ENCODE measurements around the gene RAP1GAP2. TPM values are rescaled to one million over a fixed set of nuclear protein-coding genes. Genes with fewer than 3 reads are reported as not detected.

The RAP1GAP2 gene
- total RNA-seq, 1 experiment from 2014 or later = 72.8 TPM

DNA sequence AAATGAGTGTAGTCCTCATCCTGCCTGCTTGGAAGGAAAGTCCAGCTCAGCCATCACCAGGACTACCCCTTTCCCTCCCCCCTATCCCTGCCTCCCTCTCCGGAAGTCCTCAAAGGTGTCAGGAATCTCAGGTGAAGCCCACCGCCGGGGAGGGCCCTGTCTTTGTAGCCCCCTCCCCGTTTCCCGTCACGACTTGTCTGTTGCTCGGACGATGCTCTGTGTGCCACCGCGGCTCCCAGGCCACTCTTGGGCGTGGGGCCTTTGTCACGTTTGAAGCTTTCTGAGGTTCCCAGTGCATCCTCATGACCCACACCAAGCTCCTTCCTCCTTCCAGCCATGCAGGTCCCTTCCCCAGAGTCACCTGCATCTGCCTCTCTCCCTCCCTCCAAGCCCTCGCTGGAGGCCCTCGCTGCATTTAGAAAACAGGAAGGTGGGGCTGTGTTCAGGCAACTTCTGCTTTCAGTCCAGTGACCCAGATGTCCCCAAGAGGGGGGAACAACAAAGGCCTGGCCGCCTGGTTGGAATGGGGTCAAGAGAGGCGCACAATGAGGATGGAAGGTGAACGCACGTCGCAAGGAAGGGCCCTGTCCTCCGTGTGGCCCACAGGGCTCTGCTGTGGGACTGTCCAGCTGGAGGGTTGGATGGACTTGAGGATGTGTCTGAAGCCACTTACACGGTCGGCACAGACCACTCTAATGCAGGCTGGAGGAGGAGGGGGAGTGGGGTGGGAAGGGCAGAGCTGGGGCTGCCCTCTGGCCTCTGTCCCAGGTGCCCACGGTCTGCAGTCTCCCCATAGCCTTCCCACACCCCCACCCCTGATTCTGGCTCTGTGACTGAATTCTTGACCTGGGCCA is 207.3 kb downstream of the RAP1GAP2 start:
- CTCF ChIA-PET = interaction anchor here (1.3 to 1.8 kb wide), 2 partner anchors 9 to 155 kb away, joined by 4 to 5 read pairs; no protein-coding TSS in a partner anchor
- POLR2A ChIA-PET = no interaction called here
- DNase-seq (ENCODE audit: low spot score) (no peak), ATAC-seq (no peak)
- H3K4me1 Mint-ChIP-seq = no peaks in the 10 kb centered on the region
- no peaks in the 10 kb centered on the region for H3K9me3 Mint-ChIP-seq
- H3K27me3 Mint-ChIP-seq (ENCODE audit: low read depth) = no peaks in the 10 kb centered on the region
- H3K4me3 Mint-ChIP-seq = no peak overlapping the region
- no peak overlapping the region for H3K27ac Mint-ChIP-seq
- TF ChIP-seq ZNF219 (CRISPR knock-in tag; IDR thresholded peaks at IDR 0.05; ENCODE audit: borderline replicate concordance) = no peak
- TF ChIP-seq FOXK1 (CRISPR knock-in tag; IDR thresholded peaks at IDR 0.05) = no peak
- TF ChIP-seq, protein P1, sequence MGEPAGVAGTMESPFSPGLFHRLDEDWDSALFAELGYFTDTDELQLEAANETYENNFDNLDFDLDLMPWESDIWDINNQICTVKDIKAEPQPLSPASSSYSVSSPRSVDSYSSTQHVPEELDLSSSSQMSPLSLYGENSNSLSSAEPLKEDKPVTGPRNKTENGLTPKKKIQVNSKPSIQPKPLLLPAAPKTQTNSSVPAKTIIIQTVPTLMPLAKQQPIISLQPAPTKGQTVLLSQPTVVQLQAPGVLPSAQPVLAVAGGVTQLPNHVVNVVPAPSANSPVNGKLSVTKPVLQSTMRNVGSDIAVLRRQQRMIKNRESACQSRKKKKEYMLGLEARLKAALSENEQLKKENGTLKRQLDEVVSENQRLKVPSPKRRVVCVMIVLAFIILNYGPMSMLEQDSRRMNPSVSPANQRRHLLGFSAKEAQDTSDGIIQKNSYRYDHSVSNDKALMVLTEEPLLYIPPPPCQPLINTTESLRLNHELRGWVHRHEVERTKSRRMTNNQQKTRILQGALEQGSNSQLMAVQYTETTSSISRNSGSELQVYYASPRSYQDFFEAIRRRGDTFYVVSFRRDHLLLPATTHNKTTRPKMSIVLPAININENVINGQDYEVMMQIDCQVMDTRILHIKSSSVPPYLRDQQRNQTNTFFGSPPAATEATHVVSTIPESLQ (CRISPR knock-in tag; IDR thresholded peaks at IDR 0.05) = no peak
- H3K36me3 Mint-ChIP-seq = peaks cover 28% of the 10 kb centered on the region

DNA sequence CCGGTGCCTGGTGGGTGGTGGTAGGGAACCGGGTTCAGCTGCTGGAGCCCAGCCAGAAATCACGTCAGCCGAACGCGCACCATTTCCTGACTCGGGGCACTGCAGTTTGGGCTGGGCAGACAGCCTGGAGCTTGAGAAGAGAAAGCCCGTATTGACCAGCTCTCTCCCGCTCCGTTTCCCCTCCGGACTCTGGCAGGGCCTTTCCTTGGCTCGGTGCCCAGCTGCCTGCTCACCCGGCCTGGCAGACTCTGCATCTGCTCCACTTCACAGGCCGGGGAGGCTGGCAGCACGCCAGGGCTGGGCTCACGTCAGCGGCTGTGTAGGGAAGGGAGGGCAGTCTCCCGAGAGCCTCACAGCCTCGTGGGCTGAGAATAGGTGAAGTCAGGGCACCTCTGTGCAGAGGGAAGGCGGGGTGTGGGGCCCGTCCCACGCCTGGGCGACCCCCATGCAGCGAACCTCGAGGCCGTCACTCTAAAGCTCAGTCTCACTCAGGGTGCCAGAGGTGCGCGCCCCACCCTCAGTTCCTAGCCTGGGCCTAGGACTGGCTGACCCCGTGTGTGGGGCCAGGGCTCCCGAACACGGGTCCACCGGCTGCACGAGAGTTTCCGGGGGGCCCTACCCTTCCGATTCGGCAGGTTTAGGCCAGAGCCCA is 208.0 kb downstream of the RAP1GAP2 start:
- DNase-seq (ENCODE audit: low spot score) = no peak
- H3K27me3 Mint-ChIP-seq (ENCODE audit: low read depth) = no peaks in the 10 kb centered on the region

More for the DNA sequence above, 208.0 kb downstream of the RAP1GAP2 start:
- H3K4me1 Mint-ChIP-seq = no peaks in the 10 kb centered on the region
- no peak overlapping the region for H3K27ac Mint-ChIP-seq
- ATAC-seq = no peak
- no peaks in the 10 kb centered on the region for H3K9me3 Mint-ChIP-seq
- TF ChIP-seq NR1H2 (CRISPR knock-in tag; IDR thresholded peaks at IDR 0.05) = no peak
- TF ChIP-seq ZNF138 (CRISPR knock-in tag; conservative IDR thresholded peaks at IDR 0.05) = no peak
- TF ChIP-seq FOXP1 (CRISPR knock-in tag; IDR thresholded peaks at IDR 0.05; ENCODE audit: borderline replicate concordance) = no peak
- TF ChIP-seq NR3C1 (CRISPR knock-in tag; conservative IDR thresholded peaks at IDR 0.05; ENCODE audit: low read depth) = no peak
- no peak for TF ChIP-seq ZNF219 (CRISPR knock-in tag; IDR thresholded peaks at IDR 0.05; ENCODE audit: borderline replicate concordance)
- TF ChIP-seq, protein P2, sequence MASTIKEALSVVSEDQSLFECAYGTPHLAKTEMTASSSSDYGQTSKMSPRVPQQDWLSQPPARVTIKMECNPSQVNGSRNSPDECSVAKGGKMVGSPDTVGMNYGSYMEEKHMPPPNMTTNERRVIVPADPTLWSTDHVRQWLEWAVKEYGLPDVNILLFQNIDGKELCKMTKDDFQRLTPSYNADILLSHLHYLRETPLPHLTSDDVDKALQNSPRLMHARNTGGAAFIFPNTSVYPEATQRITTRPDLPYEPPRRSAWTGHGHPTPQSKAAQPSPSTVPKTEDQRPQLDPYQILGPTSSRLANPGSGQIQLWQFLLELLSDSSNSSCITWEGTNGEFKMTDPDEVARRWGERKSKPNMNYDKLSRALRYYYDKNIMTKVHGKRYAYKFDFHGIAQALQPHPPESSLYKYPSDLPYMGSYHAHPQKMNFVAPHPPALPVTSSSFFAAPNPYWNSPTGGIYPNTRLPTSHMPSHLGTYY (CRISPR knock-in tag; IDR thresholded peaks at IDR 0.05) = no peak
- TF ChIP-seq, protein P3, sequence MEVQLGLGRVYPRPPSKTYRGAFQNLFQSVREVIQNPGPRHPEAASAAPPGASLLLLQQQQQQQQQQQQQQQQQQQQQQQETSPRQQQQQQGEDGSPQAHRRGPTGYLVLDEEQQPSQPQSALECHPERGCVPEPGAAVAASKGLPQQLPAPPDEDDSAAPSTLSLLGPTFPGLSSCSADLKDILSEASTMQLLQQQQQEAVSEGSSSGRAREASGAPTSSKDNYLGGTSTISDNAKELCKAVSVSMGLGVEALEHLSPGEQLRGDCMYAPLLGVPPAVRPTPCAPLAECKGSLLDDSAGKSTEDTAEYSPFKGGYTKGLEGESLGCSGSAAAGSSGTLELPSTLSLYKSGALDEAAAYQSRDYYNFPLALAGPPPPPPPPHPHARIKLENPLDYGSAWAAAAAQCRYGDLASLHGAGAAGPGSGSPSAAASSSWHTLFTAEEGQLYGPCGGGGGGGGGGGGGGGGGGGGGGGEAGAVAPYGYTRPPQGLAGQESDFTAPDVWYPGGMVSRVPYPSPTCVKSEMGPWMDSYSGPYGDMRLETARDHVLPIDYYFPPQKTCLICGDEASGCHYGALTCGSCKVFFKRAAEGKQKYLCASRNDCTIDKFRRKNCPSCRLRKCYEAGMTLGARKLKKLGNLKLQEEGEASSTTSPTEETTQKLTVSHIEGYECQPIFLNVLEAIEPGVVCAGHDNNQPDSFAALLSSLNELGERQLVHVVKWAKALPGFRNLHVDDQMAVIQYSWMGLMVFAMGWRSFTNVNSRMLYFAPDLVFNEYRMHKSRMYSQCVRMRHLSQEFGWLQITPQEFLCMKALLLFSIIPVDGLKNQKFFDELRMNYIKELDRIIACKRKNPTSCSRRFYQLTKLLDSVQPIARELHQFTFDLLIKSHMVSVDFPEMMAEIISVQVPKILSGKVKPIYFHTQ (CRISPR knock-in tag; IDR thresholded peaks at IDR 0.05) = no peak
- no peak for TF ChIP-seq NFATC4 (CRISPR knock-in tag; IDR thresholded peaks at IDR 0.05)
- TF ChIP-seq, protein P4, sequence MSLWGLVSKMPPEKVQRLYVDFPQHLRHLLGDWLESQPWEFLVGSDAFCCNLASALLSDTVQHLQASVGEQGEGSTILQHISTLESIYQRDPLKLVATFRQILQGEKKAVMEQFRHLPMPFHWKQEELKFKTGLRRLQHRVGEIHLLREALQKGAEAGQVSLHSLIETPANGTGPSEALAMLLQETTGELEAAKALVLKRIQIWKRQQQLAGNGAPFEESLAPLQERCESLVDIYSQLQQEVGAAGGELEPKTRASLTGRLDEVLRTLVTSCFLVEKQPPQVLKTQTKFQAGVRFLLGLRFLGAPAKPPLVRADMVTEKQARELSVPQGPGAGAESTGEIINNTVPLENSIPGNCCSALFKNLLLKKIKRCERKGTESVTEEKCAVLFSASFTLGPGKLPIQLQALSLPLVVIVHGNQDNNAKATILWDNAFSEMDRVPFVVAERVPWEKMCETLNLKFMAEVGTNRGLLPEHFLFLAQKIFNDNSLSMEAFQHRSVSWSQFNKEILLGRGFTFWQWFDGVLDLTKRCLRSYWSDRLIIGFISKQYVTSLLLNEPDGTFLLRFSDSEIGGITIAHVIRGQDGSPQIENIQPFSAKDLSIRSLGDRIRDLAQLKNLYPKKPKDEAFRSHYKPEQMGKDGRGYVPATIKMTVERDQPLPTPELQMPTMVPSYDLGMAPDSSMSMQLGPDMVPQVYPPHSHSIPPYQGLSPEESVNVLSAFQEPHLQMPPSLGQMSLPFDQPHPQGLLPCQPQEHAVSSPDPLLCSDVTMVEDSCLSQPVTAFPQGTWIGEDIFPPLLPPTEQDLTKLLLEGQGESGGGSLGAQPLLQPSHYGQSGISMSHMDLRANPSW (CRISPR knock-in tag; conservative IDR thresholded peaks at IDR 0.05; ENCODE audit: low read depth) = no peak
- TF ChIP-seq, protein P5, sequence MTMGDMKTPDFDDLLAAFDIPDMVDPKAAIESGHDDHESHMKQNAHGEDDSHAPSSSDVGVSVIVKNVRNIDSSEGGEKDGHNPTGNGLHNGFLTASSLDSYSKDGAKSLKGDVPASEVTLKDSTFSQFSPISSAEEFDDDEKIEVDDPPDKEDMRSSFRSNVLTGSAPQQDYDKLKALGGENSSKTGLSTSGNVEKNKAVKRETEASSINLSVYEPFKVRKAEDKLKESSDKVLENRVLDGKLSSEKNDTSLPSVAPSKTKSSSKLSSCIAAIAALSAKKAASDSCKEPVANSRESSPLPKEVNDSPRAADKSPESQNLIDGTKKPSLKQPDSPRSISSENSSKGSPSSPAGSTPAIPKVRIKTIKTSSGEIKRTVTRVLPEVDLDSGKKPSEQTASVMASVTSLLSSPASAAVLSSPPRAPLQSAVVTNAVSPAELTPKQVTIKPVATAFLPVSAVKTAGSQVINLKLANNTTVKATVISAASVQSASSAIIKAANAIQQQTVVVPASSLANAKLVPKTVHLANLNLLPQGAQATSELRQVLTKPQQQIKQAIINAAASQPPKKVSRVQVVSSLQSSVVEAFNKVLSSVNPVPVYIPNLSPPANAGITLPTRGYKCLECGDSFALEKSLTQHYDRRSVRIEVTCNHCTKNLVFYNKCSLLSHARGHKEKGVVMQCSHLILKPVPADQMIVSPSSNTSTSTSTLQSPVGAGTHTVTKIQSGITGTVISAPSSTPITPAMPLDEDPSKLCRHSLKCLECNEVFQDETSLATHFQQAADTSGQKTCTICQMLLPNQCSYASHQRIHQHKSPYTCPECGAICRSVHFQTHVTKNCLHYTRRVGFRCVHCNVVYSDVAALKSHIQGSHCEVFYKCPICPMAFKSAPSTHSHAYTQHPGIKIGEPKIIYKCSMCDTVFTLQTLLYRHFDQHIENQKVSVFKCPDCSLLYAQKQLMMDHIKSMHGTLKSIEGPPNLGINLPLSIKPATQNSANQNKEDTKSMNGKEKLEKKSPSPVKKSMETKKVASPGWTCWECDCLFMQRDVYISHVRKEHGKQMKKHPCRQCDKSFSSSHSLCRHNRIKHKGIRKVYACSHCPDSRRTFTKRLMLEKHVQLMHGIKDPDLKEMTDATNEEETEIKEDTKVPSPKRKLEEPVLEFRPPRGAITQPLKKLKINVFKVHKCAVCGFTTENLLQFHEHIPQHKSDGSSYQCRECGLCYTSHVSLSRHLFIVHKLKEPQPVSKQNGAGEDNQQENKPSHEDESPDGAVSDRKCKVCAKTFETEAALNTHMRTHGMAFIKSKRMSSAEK (CRISPR knock-in tag; IDR thresholded peaks at IDR 0.05; ENCODE audit: borderline replicate concordance) = no peak
- no peak for TF ChIP-seq SP1 (CRISPR knock-in tag; conservative IDR thresholded peaks at IDR 0.05)
- no peak for TF ChIP-seq TEAD1 (CRISPR knock-in tag; IDR thresholded peaks at IDR 0.05)
- TF ChIP-seq ZNF263 (CRISPR knock-in tag; IDR thresholded peaks at IDR 0.05; ENCODE audit: low read depth) = no peak
- ChIA-PET POLR2A (no interaction called here), CTCF (interaction anchor here (1.8 kb wide), 1 partner anchor 156 kb away, joined by 5 read pairs; no protein-coding TSS in a partner anchor)
- H3K4me3 Mint-ChIP-seq = no peak overlapping the region
- peaks cover 33% of the 10 kb centered on the region for H3K36me3 Mint-ChIP-seq
